LNCaP clone FGC (cell line): ENCODE data around the gene APPL2.

Experiments used
- DNase-seq: peaks from one replicate; pipeline ENCODE4 v3.0.0-alpha.2; 2011; ENCODE audit warnings: low read depth
- H3K4me3 ChIP-seq: 2 replicates; pipeline ENCODE4 v1.5.1; 2011; ENCODE audit warnings: mild to moderate bottlenecking, low read depth, low read length, control low read depth
- CTCF ChIP-seq: IDR thresholded peaks from 2 replicates; pipeline ENCODE4 v1.5.1; 2012; ENCODE audit warnings: mild to moderate bottlenecking; ENCODE audit not compliant: control insufficient read depth, insufficient read depth; ENCODE audit errors: extremely low read depth

APPL2 gene

GRCh38 chr12:105275997-105276733 is 40.2 kb upstream of the APPL2 start:
- no peak overlapping the region for H3K4me3 ChIP-seq
- no peak for TF ChIP-seq CTCF
- DNase-seq = no peak

- no peak overlapping the region for H3K4me3 ChIP-seq
- no peak for DNase-seq
- no peak for TF ChIP-seq CTCF
These were observed 38.6 kb upstream of the APPL2 start for GRCh38 chr12:105274571-105274970.

GRCh38 chr12:105273601-105274000 is 37.6 kb upstream of the APPL2 start:
- DNase-seq = no peak
- H3K4me3 ChIP-seq = no peak overlapping the region
- TF ChIP-seq CTCF = no peak

GRCh38 chr12:105272814-105273416 is 36.9 kb upstream of the APPL2 start:
- TF ChIP-seq CTCF = no peak
- no peak overlapping the region for H3K4me3 ChIP-seq
- DNase-seq = no peak

GRCh38 chr12:105272152-105272551 is 36.2 kb upstream of the APPL2 start:
- TF ChIP-seq CTCF = no peak
- H3K4me3 ChIP-seq = no peak overlapping the region
- no peak for DNase-seq

GRCh38 chr12:105271364-105271763 is 35.4 kb upstream of the APPL2 start:
- no peak for TF ChIP-seq CTCF
- no peak overlapping the region for H3K4me3 ChIP-seq
- no peak for DNase-seq

- no peak for TF ChIP-seq CTCF
- no peak for DNase-seq
- H3K4me3 ChIP-seq = no peak overlapping the region
These were observed 34.8 kb upstream of the APPL2 start for GRCh38 chr12:105270671-105271255.
